NCI-H2196 (cell line): ENCODE data around the gene CRYGN.

Experiments
- DNase-seq: peaks from one replicate; lab custom pipeline; 2025; ENCODE audit not compliant: unreplicated experiment; lab: John Stamatoyannopoulos, UW

Gene CRYGN

GRCh38 chr7:151439855-151440798, at the start of gene CRYGN:
TSS of gene CRYGN (minus strand) at chr7:151440141. CDS start at chr7:151439917, 224 bp downstream.
- DNase-seq = no peak

- DNase-seq = no peak
Observed at GRCh38 chr7:151489498-151489897, 49.6 kb upstream of the CRYGN start.

GRCh38 chr7:151488096-151488495, 48.2 kb upstream of the CRYGN start:
- no peak for DNase-seq

- DNase-seq = no peak
Observed at GRCh38 chr7:151487228-151487627, 47.3 kb upstream of the CRYGN start.

GRCh38 chr7:151486074-151486473, 46.1 kb upstream of the CRYGN start:
- no peak for DNase-seq

GRCh38 chr7:151484971-151485707, 45.2 kb upstream of the CRYGN start:
- no peak for DNase-seq

GRCh38 chr7:151483711-151483983, 43.7 kb upstream of the CRYGN start:
- DNase-seq = no peak

GRCh38 chr7:151482883-151483710, 43.2 kb upstream of the CRYGN start:
- no peak for DNase-seq

- no peak for DNase-seq
Observed at GRCh38 chr7:151481650-151482505, 41.9 kb upstream of the CRYGN start.

GRCh38 chr7:151477867-151478266, 37.9 kb upstream of the CRYGN start:
- no peak for DNase-seq

GRCh38 chr7:151472644-151473380, 32.9 kb upstream of the CRYGN start:
- no peak for DNase-seq

GRCh38 chr7:151470711-151471110, 30.8 kb upstream of the CRYGN start:
- no peak for DNase-seq

- DNase-seq = no peak
Observed at GRCh38 chr7:151469281-151469680, 29.3 kb upstream of the CRYGN start.

- DNase-seq = no peak
Observed at GRCh38 chr7:151468217-151469018, 28.5 kb upstream of the CRYGN start.

- DNase-seq = no peak
Observed at GRCh38 chr7:151465169-151465568, 25.2 kb upstream of the CRYGN start.

- no peak for DNase-seq
Observed at GRCh38 chr7:151462306-151462779, 22.4 kb upstream of the CRYGN start.

GRCh38 chr7:151461942-151462230, 21.9 kb upstream of the CRYGN start:
- no peak for DNase-seq

- no peak for DNase-seq
Observed at GRCh38 chr7:151461096-151461941, 21.4 kb upstream of the CRYGN start.
